NCI-H2081 (cell line): ENCODE data around the gene ARHGEF17.

Experiments used
- DNase-seq, 2 experiments: peaks; one replicate each; lab custom pipeline; 2025; lab: John Stamatoyannopoulos, UW

Gene ARHGEF17

GRCh38 chr11:73406131-73406530 lies 98.1 kb downstream of the ARHGEF17 start:
- DNase-seq: no peak

- no peak for DNase-seq
Measured at GRCh38 chr11:73406619-73407018, 98.5 kb downstream of the ARHGEF17 start.

- DNase-seq: no peak
Measured at GRCh38 chr11:73409431-73409830, 101.4 kb downstream of the ARHGEF17 start.

- DNase-seq: no peak
Measured at GRCh38 chr11:73410627-73411026, 102.6 kb downstream of the ARHGEF17 start.

- no peak for DNase-seq
Measured at GRCh38 chr11:73411031-73411430, 103.0 kb downstream of the ARHGEF17 start.

GRCh38 chr11:73412308-73412707 lies 104.2 kb downstream of the ARHGEF17 start:
- no peak for DNase-seq

- DNase-seq: no peak
Measured at GRCh38 chr11:73413256-73413655, 105.2 kb downstream of the ARHGEF17 start.

GRCh38 chr11:73414977-73415651 lies 107.0 kb downstream of the ARHGEF17 start:
- no peak for DNase-seq

- DNase-seq: no peak
Measured at GRCh38 chr11:73415854-73416615, 108.0 kb downstream of the ARHGEF17 start.

- no peak for DNase-seq
Measured at GRCh38 chr11:73416786-73417185, 108.7 kb downstream of the ARHGEF17 start.
